ENCODE results near the gene CSMD2.

CSMD2 gene

DNA sequence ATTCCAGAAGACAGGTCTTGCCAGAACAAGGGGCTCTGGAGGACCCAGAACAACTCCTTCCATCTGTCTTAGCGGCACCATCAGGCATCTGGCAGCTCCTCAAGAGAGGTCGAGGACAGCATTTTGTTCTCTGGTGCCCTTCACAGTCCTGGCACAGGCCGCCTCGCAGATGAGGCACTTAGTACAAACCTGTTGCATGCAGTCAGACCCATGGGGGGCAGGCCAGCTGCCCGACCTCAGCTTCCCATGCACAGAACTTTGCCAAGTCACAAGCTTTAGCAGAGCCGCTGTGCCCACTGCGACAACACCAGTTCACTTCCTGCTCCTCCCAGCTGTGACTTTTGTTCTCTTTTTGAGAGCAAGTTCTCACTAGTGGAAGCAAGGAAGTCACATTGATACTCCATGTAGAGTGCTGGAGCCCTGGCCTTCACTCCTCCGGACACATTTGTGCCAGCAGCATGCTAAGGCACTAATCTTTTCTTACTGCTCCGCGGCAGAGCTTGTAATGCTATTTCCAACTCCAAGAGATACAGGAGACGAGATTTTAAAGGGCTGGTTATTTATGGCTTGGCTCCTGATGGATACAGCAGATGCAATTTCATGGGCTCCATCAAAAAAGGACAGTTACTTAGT, 256.6 kb downstream of the CSMD2 start:
- Histone ChIP-seq H3K27me3 (no peaks in the 10 kb centered on the region), H3K4me3 (ENCODE audit: low read depth in 1 of 2, low read length in 1 of 2) (no peak overlapping the region), H3K36me3 (no peaks in the 10 kb centered on the region), H3K9me3 (no peaks in the 10 kb centered on the region), H3K4me1 (ENCODE audit: control insufficient read depth in 1 of 2, insufficient read depth in 1 of 2, low read depth in 1 of 2, low read length in 1 of 2) (no peaks in the 10 kb centered on the region), H3K27ac (no peak overlapping the region)
- TF ChIP-seq, protein P1, sequence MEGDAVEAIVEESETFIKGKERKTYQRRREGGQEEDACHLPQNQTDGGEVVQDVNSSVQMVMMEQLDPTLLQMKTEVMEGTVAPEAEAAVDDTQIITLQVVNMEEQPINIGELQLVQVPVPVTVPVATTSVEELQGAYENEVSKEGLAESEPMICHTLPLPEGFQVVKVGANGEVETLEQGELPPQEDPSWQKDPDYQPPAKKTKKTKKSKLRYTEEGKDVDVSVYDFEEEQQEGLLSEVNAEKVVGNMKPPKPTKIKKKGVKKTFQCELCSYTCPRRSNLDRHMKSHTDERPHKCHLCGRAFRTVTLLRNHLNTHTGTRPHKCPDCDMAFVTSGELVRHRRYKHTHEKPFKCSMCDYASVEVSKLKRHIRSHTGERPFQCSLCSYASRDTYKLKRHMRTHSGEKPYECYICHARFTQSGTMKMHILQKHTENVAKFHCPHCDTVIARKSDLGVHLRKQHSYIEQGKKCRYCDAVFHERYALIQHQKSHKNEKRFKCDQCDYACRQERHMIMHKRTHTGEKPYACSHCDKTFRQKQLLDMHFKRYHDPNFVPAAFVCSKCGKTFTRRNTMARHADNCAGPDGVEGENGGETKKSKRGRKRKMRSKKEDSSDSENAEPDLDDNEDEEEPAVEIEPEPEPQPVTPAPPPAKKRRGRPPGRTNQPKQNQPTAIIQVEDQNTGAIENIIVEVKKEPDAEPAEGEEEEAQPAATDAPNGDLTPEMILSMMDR (IDR thresholded peaks at IDR 0.05): no peak

DNA sequence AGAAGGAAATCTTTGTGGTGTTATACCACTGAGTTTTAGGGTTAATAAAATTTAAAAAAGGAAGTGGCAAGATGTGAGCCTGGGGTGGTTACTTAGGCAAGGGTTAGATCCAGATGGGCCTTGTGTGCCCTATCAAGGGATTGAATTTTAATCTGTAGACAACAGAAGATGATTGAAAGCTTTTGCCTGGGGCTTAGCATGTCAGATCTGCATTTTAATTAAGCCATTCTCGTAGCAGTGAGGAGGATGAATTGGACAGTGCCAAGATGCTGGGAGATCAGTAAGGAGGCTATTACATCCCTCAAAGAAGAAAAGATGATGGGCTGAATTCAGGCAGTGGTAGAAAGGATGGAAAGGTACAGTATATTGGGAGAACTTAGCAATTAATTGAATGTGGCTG, 258.9 kb downstream of the CSMD2 start:
- Histone ChIP-seq H3K27me3 (no peaks in the 10 kb centered on the region), H3K9me3 (no peaks in the 10 kb centered on the region), H3K27ac (no peak overlapping the region), H3K4me1 (ENCODE audit: control insufficient read depth in 1 of 2, insufficient read depth in 1 of 2, low read depth in 1 of 2, low read length in 1 of 2) (no peaks in the 10 kb centered on the region), H3K36me3 (no peaks in the 10 kb centered on the region), H3K4me3 (ENCODE audit: low read depth in 1 of 2, low read length in 1 of 2) (no peak overlapping the region)
- TF ChIP-seq, protein P1 (IDR thresholded peaks at IDR 0.05): no peak

DNA sequence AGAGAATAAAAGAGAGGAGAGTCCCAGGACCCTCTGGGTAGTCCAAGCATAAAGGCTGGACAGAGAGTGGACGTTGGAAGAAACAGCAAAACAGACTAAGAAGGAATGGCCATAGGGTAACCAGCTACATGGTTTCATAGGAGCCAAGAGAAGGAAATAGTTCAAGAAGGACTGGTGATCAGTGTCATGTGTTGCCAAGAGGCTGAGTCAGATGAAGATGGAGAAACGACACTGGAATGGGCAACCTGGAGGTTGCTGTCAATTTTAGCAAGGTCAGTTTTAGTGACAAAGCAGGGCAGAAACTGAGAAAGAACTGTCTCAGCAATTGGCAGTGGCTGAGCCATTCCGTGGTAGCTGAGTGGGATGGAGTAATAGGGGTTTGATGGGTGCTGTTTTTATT, 259.8 kb downstream of the CSMD2 start:
- TF ChIP-seq, protein P1 (IDR thresholded peaks at IDR 0.05): no peak
- Histone ChIP-seq H3K27ac (no peak overlapping the region), H3K4me3 (ENCODE audit: low read depth in 1 of 2, low read length in 1 of 2) (no peak overlapping the region)

DNA sequence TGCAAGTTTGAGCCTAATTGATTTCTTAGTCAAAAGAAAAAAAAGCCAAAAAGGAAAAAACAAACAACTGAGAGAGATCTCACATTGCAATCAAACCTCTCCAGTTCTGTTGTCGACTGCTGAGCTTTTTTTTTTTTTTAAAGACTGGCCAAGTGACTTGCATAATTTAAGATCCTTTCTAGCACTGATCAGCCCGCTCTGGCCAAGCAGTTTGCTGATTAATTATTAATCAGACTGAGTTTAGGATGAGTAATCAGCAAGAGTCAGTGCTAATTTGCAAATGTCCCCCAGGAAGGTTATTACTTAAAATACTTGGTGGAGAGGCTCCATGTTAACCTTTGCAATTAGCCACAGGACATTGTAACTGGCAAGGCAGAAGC, 261.8 kb downstream of the CSMD2 start:
- no peaks in the 10 kb centered on the region for H3K4me1 ChIP-seq (ENCODE audit: control insufficient read depth in 1 of 2, insufficient read depth in 1 of 2, low read depth in 1 of 2, low read length in 1 of 2)
- H3K9me3 ChIP-seq: no peaks in the 10 kb centered on the region
- TF ChIP-seq, protein P1 (IDR thresholded peaks at IDR 0.05): no peak
- H3K36me3 ChIP-seq: no peaks in the 10 kb centered on the region
- no peaks in the 10 kb centered on the region for H3K27me3 ChIP-seq
- no peak overlapping the region for H3K27ac ChIP-seq
- H3K4me3 ChIP-seq (ENCODE audit: low read depth in 1 of 2, low read length in 1 of 2): no peak overlapping the region

More for the DNA sequence above, 259.8 kb downstream of the CSMD2 start:
- Histone ChIP-seq H3K36me3 (no peaks in the 10 kb centered on the region), H3K27me3 (no peaks in the 10 kb centered on the region), H3K9me3 (no peaks in the 10 kb centered on the region), H3K4me1 (ENCODE audit: control insufficient read depth in 1 of 2, insufficient read depth in 1 of 2, low read depth in 1 of 2, low read length in 1 of 2) (no peaks in the 10 kb centered on the region)

DNA sequence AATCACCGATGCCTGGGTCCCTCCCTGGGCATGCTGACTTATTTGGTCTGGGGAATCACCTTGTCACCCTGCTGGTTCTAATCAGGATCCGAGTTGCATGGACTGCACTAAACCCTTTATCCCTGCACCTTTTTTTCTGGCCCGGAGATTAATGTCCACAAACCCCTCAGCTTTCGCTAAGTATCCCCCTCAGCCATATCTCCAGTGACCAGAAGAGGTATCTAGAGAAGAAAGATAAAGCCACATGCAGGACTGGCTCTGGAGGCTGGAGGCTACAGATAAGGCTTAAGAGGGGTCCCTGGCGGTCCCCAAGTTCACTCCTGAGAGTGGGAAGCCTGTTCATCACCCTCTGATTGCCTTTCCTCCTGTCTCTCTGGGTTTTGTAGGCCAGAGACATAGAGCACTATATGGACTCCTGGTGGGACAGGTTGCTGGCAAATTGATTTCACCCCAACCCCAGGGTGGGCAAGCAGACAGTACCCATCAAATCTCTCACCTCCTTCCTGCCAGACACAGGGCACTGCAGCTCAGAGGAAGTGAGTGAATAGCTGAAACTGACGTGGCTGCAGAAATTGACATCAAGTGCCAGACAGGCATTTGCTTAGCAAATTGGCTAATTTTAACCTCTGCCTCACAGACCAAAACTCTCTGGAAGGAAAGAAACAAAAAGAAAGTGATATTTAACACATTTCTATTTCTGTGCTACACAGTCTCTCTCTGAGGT, 262.4 kb downstream of the CSMD2 start:
- TF ChIP-seq, protein P1 (IDR thresholded peaks at IDR 0.05): no peak
- Histone ChIP-seq H3K4me3 (ENCODE audit: low read depth in 1 of 2, low read length in 1 of 2) (no peak overlapping the region), H3K9me3 (no peaks in the 10 kb centered on the region), H3K27ac (no peak overlapping the region), H3K36me3 (no peaks in the 10 kb centered on the region), H3K27me3 (no peaks in the 10 kb centered on the region), H3K4me1 (ENCODE audit: control insufficient read depth in 1 of 2, insufficient read depth in 1 of 2, low read depth in 1 of 2, low read length in 1 of 2) (no peaks in the 10 kb centered on the region)

Data from neutrophil (primary cell).